ENCODE measurements around the gene URI1.

The URI1 gene

DNA sequence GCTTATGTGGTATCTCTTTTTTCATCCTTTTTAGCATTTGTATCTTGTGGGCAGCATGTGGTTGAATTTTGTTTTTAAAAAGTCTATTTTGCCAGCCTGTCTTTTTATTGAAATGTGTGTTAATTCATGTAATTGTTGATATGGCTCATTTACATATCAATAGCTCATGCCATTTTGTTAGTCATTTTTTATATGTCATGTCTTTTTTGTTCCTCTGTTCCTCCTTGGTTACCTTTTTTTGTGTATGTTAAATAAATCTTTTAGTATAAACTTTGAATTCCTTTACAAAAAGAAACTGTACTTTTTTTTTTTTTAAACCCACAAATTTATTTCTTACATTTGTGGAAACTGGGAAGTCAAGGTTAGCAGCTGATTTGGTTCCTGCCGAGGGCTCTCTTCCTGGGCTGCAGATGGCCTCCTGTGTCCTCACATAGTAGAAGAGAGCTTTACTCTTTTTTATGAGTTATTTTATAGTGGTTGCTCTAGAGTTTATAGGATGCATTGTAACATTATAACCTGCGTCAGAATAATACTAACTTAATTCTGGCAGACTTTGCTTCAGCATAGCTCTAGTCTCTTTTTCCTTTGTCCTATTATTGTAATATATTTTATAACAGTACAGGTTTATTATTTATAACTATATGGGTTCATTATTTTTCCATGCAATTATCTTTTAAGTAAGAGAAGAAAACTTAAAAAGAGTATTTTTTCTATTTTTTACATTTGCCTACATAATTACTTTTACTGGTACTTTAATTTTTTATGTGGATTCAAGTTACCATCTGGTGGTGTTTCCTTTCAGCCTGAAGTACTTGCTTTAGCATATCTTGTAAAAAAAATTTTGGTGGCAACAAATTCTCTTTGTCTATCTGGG is 86.3 kb downstream of the URI1 start (continued):
- TF ChIP-seq ZFP3 (tag by site-specific recombination; IDR thresholded peaks at IDR 0.05; ENCODE audit: low read depth) (no peak), MZF1 (tag by site-specific recombination; IDR thresholded peaks at IDR 0.05; ENCODE audit: borderline replicate concordance) (peak; percentile 18; the same call in 1 of the 2 replicates), ZNF488 (tag by site-specific recombination; IDR thresholded peaks at IDR 0.05) (no peak), ZNF354C (tag by site-specific recombination; IDR thresholded peaks at IDR 0.05; ENCODE audit: borderline replicate concordance, low read depth) (no peak), KLF17 (tag by site-specific recombination; IDR thresholded peaks at IDR 0.05) (no peak), ZNF785 (tag by site-specific recombination; IDR thresholded peaks at IDR 0.05) (no peak), KLF7 (tag by site-specific recombination; IDR thresholded peaks at IDR 0.05; ENCODE audit: borderline replicate concordance) (0 out of 2 replicates have a peak, but pooled peaks have one; percentile 17), GLIS2 (tag by site-specific recombination; IDR thresholded peaks at IDR 0.05) (no peak), OSR2 (tag by site-specific recombination; IDR thresholded peaks at IDR 0.05) (no peak), ZNF366 (tag by site-specific recombination; conservative IDR thresholded peaks at IDR 0.05) (no peak), PRDM1 (tag by site-specific recombination; IDR thresholded peaks at IDR 0.05) (no peak), SETDB1 (IDR thresholded peaks at IDR 0.05; ENCODE audit: insufficient read length, low read length) (no peak), ZFP37 (tag by site-specific recombination; IDR thresholded peaks at IDR 0.05) (no peak), ZNF18 (tag by site-specific recombination; IDR thresholded peaks at IDR 0.05) (no peak), ZNF830 (tag by site-specific recombination; IDR thresholded peaks at IDR 0.05; ENCODE audit: low read depth) (0 out of 2 replicates have a peak, but pooled peaks have one; percentile 27), ZNF391 (tag by site-specific recombination; IDR thresholded peaks at IDR 0.05; ENCODE audit: borderline replicate concordance, low read depth) (no peak), ZNF362 (tag by site-specific recombination; IDR thresholded peaks at IDR 0.05) (peak; percentile 12; the same call in 1 of the 2 replicates), ZNF2 (tag by site-specific recombination; IDR thresholded peaks at IDR 0.05) (no peak), ZNF26 (tag by site-specific recombination; IDR thresholded peaks at IDR 0.05) (no peak), ZNF426 (tag by site-specific recombination; IDR thresholded peaks at IDR 0.05) (0 out of 2 replicates have a peak, but pooled peaks have one; percentile 10)
- TF ChIP-seq, protein P1, sequence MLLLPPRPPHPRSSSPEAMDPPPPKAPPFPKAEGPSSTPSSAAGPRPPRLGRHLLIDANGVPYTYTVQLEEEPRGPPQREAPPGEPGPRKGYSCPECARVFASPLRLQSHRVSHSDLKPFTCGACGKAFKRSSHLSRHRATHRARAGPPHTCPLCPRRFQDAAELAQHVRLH (tag by site-specific recombination; IDR thresholded peaks at IDR 0.05) = peak; percentile 54
- TF ChIP-seq, protein P2, sequence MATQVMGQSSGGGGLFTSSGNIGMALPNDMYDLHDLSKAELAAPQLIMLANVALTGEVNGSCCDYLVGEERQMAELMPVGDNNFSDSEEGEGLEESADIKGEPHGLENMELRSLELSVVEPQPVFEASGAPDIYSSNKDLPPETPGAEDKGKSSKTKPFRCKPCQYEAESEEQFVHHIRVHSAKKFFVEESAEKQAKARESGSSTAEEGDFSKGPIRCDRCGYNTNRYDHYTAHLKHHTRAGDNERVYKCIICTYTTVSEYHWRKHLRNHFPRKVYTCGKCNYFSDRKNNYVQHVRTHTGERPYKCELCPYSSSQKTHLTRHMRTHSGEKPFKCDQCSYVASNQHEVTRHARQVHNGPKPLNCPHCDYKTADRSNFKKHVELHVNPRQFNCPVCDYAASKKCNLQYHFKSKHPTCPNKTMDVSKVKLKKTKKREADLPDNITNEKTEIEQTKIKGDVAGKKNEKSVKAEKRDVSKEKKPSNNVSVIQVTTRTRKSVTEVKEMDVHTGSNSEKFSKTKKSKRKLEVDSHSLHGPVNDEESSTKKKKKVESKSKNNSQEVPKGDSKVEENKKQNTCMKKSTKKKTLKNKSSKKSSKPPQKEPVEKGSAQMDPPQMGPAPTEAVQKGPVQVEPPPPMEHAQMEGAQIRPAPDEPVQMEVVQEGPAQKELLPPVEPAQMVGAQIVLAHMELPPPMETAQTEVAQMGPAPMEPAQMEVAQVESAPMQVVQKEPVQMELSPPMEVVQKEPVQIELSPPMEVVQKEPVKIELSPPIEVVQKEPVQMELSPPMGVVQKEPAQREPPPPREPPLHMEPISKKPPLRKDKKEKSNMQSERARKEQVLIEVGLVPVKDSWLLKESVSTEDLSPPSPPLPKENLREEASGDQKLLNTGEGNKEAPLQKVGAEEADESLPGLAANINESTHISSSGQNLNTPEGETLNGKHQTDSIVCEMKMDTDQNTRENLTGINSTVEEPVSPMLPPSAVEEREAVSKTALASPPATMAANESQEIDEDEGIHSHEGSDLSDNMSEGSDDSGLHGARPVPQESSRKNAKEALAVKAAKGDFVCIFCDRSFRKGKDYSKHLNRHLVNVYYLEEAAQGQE (tag by site-specific recombination; IDR thresholded peaks at IDR 0.05) = no peak
- TF ChIP-seq, protein P3, sequence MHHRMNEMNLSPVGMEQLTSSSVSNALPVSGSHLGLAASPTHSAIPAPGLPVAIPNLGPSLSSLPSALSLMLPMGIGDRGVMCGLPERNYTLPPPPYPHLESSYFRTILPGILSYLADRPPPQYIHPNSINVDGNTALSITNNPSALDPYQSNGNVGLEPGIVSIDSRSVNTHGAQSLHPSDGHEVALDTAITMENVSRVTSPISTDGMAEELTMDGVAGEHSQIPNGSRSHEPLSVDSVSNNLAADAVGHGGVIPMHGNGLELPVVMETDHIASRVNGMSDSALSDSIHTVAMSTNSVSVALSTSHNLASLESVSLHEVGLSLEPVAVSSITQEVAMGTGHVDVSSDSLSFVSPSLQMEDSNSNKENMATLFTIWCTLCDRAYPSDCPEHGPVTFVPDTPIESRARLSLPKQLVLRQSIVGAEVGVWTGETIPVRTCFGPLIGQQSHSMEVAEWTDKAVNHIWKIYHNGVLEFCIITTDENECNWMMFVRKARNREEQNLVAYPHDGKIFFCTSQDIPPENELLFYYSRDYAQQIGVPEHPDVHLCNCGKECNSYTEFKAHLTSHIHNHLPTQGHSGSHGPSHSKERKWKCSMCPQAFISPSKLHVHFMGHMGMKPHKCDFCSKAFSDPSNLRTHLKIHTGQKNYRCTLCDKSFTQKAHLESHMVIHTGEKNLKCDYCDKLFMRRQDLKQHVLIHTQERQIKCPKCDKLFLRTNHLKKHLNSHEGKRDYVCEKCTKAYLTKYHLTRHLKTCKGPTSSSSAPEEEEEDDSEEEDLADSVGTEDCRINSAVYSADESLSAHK (tag by site-specific recombination; IDR thresholded peaks at IDR 0.05) = no peak; the same call in 1 of the 2 replicates

All from HEK293 (cell line).